HG02973 (cell line): ENCODE measurements around the gene ZNF619.

ENCODE experiments used
- ATAC-seq: cut with Tn5 transposase; IDR thresholded peaks from one replicate; pipeline ENCODE4 v1.9.1; 2021; ENCODE audit warnings: moderate library complexity; ENCODE audit not compliant: unreplicated experiment

The ZNF619 gene

GRCh38 chr3:40464339-40465110, 12.4 kb upstream of the ZNF619 start:
- ATAC-seq: no peak

GRCh38 chr3:40465111-40465407, 11.9 kb upstream of the ZNF619 start:
- ATAC-seq: no peak

GRCh38 chr3:40465456-40465855, 11.5 kb upstream of the ZNF619 start:
- ATAC-seq: no peak

- ATAC-seq: no peak
Measured at GRCh38 chr3:40468018-40468417, 8.9 kb upstream of the ZNF619 start.

GRCh38 chr3:40470701-40471100, 6.2 kb upstream of the ZNF619 start:
- no peak for ATAC-seq

GRCh38 chr3:40477666-40478065, 744 bp downstream of the ZNF619 start:
- ATAC-seq: no peak

GRCh38 chr3:40487172-40487571, 10.2 kb downstream of the ZNF619 start:
- ATAC-seq: no peak

GRCh38 chr3:40490916-40491315, 14.0 kb downstream of the ZNF619 start:
- no peak for ATAC-seq

- no peak for ATAC-seq
Measured at GRCh38 chr3:40494698-40495097, 17.8 kb downstream of the ZNF619 start.

- no peak for ATAC-seq
Measured at GRCh38 chr3:40497288-40497687, 20.4 kb downstream of the ZNF619 start.

- ATAC-seq: no peak
Measured at GRCh38 chr3:40499952-40500351, 23.0 kb downstream of the ZNF619 start.

- no peak for ATAC-seq
Measured at GRCh38 chr3:40502034-40502433, 25.1 kb downstream of the ZNF619 start.

- no peak for ATAC-seq
Measured at GRCh38 chr3:40504636-40505430, 27.9 kb downstream of the ZNF619 start.

- ATAC-seq: peak; percentile 63
Measured at GRCh38 chr3:40505599-40506462, 28.9 kb downstream of the ZNF619 start, which contains the start of gene ZNF620. Gene ZNF620 (plus strand): TSS chr3:40506039. CDS start chr3:40506353, 314 bp downstream.

GRCh38 chr3:40511031-40511718, 34.3 kb downstream of the ZNF619 start:
- no peak for ATAC-seq

- ATAC-seq: no peak
Measured at GRCh38 chr3:40516201-40516600, 39.3 kb downstream of the ZNF619 start.

- ATAC-seq: no peak
Measured at GRCh38 chr3:40518067-40518466, 41.1 kb downstream of the ZNF619 start.

GRCh38 chr3:40518848-40519247, 41.9 kb downstream of the ZNF619 start:
- ATAC-seq: no peak

- ATAC-seq: no peak
Measured at GRCh38 chr3:40521254-40521653, 44.3 kb downstream of the ZNF619 start.

- ATAC-seq: no peak
Measured at GRCh38 chr3:40523781-40524180, 46.9 kb downstream of the ZNF619 start.

- ATAC-seq: peak; percentile 17
Measured at GRCh38 chr3:40524222-40524567, 47.3 kb downstream of the ZNF619 start.
